ENCODE data around the gene MAMLD1.

MAMLD1 gene

DNA sequence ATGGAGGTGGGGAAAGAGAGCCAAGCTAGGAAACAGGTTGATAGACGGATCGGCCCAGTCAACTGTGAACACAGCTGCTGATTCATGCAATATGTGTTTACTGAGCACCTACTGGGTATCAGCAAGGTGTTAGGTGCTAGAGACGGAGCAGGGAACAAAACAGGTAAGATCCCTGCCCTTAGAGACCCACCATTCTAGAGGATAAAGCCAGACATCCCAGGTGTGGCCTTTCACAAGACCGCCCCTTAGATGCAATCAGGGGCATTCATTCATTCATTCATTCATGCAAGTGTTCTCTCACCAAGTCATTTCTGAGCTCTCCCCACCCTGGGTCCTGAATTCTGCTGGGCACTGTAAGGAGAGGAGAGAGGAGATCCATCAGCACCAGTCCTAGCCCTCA, 185.1 kb downstream of the MAMLD1 start:
- H3K4me3 ChIP-seq (ENCODE audit: insufficient read depth, low read length, poor library complexity, severe bottlenecking) = no peak overlapping the region

DNA sequence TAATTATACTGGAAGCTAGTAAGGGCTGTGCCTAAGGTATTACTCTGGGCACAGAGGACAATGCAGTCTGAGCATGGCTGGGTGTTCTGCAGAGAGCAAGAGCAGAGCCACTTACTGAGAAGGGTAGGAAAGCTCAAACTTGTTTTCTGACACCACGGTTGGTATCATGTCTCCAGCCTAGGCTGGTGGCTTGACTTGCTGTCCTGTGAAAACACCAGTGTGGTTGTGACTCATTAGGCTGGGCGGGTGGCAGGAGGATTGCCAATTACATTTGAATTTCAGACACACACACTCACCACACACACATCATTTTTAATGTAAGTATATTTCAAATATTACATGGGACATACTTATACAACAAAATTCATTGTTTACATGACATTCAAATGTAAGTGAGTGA, 185.6 kb downstream of the MAMLD1 start:
- Histone ChIP-seq H3K4me3 (ENCODE audit: insufficient read depth, low read length, poor library complexity, severe bottlenecking) (no peak overlapping the region), H4K20me1 (ENCODE audit: low read depth, low read length) (no peaks in the 10 kb centered on the region), H2AFZ (ENCODE audit: low read depth, low read length, severe bottlenecking) (no peak overlapping the region), H3K9me2 (replicated peaks; ENCODE audit: insufficient read depth, low read length) (no peaks in the 10 kb centered on the region), H3K27ac (ENCODE audit: low read depth, low read length) (no peak overlapping the region), H3K4me2 (ENCODE audit: low read depth, low read length, poor library complexity, severe bottlenecking) (no peak overlapping the region), H3K27me3 (ENCODE audit: low read length) (no peaks in the 10 kb centered on the region), H3K9me3 (ENCODE audit: insufficient read depth, low read length) (no peaks in the 10 kb centered on the region), H3K9ac (ENCODE audit: low read length) (no peak overlapping the region), H3K79me2 (ENCODE audit: insufficient read depth, low read length) (no peaks in the 10 kb centered on the region), H3F3A (ENCODE audit: insufficient read depth) (no peaks in the 10 kb centered on the region), H3K36me3 (ENCODE audit: low read length) (no peaks in the 10 kb centered on the region)
- TF ChIP-seq EZH2phosphoT487 (conservative IDR thresholded peaks at IDR 0.05; ENCODE audit: low read length) = no peak
- TF ChIP-seq, protein P1, sequence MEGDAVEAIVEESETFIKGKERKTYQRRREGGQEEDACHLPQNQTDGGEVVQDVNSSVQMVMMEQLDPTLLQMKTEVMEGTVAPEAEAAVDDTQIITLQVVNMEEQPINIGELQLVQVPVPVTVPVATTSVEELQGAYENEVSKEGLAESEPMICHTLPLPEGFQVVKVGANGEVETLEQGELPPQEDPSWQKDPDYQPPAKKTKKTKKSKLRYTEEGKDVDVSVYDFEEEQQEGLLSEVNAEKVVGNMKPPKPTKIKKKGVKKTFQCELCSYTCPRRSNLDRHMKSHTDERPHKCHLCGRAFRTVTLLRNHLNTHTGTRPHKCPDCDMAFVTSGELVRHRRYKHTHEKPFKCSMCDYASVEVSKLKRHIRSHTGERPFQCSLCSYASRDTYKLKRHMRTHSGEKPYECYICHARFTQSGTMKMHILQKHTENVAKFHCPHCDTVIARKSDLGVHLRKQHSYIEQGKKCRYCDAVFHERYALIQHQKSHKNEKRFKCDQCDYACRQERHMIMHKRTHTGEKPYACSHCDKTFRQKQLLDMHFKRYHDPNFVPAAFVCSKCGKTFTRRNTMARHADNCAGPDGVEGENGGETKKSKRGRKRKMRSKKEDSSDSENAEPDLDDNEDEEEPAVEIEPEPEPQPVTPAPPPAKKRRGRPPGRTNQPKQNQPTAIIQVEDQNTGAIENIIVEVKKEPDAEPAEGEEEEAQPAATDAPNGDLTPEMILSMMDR (IDR thresholded peaks at IDR 0.05; ENCODE audit: insufficient read depth, low read length, poor library complexity, severe bottlenecking) = no peak

More for the DNA sequence above, 185.1 kb downstream of the MAMLD1 start:
- H3K36me3 ChIP-seq (ENCODE audit: low read length) = no peaks in the 10 kb centered on the region
- no peak overlapping the region for H2AFZ ChIP-seq (ENCODE audit: low read depth, low read length, severe bottlenecking)
- H3K9me3 ChIP-seq (ENCODE audit: insufficient read depth, low read length) = no peaks in the 10 kb centered on the region
- H3F3A ChIP-seq (ENCODE audit: insufficient read depth) = no peaks in the 10 kb centered on the region
- no peaks in the 10 kb centered on the region for H3K9me2 ChIP-seq (replicated peaks; ENCODE audit: insufficient read depth, low read length)
- no peaks in the 10 kb centered on the region for H3K27me3 ChIP-seq (ENCODE audit: low read length)
- no peak for TF ChIP-seq EZH2phosphoT487 (conservative IDR thresholded peaks at IDR 0.05; ENCODE audit: low read length)
- TF ChIP-seq, protein P1 (IDR thresholded peaks at IDR 0.05; ENCODE audit: insufficient read depth, low read length, poor library complexity, severe bottlenecking) = no peak
- H3K27ac ChIP-seq (ENCODE audit: low read depth, low read length) = no peak overlapping the region
- no peaks in the 10 kb centered on the region for H3K79me2 ChIP-seq (ENCODE audit: insufficient read depth, low read length)
- no peak overlapping the region for H3K9ac ChIP-seq (ENCODE audit: low read length)
- no peaks in the 10 kb centered on the region for H4K20me1 ChIP-seq (ENCODE audit: low read depth, low read length)
- no peak overlapping the region for H3K4me2 ChIP-seq (ENCODE audit: low read depth, low read length, poor library complexity, severe bottlenecking)

DNA sequence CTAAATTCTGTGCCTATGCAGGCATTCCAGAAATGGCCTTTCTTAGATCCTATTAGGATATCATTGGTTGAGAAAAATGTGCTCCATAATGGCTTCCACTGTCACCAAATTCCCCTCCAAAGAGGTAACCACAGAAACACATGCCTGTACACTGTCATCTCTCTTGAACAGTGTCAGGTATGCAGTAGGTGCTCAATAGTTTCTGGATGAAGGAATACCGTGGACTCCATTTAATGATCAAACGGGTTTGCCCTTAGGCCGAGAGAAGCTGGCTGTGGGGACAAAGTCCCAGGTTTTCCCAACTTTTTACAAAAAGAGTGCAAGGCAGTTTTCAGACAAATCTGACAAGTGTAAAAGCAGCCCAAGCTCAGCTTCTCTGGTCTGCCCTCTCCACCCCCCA, 188.8 kb downstream of the MAMLD1 start:
- no peak overlapping the region for H3K4me2 ChIP-seq (ENCODE audit: low read depth, low read length, poor library complexity, severe bottlenecking)
- H3K9me3 ChIP-seq (ENCODE audit: insufficient read depth, low read length) = no peaks in the 10 kb centered on the region
- no peak overlapping the region for H3K9ac ChIP-seq (ENCODE audit: low read length)
- H3K9me2 ChIP-seq (replicated peaks; ENCODE audit: insufficient read depth, low read length) = no peaks in the 10 kb centered on the region
- no peak overlapping the region for H2AFZ ChIP-seq (ENCODE audit: low read depth, low read length, severe bottlenecking)
- no peaks in the 10 kb centered on the region for H4K20me1 ChIP-seq (ENCODE audit: low read depth, low read length)
- H3K27ac ChIP-seq (ENCODE audit: low read depth, low read length) = no peak overlapping the region
- TF ChIP-seq, protein P1 (IDR thresholded peaks at IDR 0.05; ENCODE audit: insufficient read depth, low read length, poor library complexity, severe bottlenecking) = no peak
- no peak for TF ChIP-seq EZH2phosphoT487 (conservative IDR thresholded peaks at IDR 0.05; ENCODE audit: low read length)
- no peaks in the 10 kb centered on the region for H3K79me2 ChIP-seq (ENCODE audit: insufficient read depth, low read length)
- H3K4me3 ChIP-seq (ENCODE audit: insufficient read depth, low read length, poor library complexity, severe bottlenecking) = no peak overlapping the region
- H3K27me3 ChIP-seq (ENCODE audit: low read length) = no peaks in the 10 kb centered on the region
- H3K36me3 ChIP-seq (ENCODE audit: low read length) = no peaks in the 10 kb centered on the region
- H3F3A ChIP-seq (ENCODE audit: insufficient read depth) = no peaks in the 10 kb centered on the region

Data from SU-DHL-6 (cell line).